WI38 (cell line): ENCODE measurements around the gene MYO9A.

ENCODE experiments used
- H3K4me3 ChIP-seq: 2 replicates; pipeline ENCODE4 v1.5.1; 2011; ENCODE audit warnings: low read depth, mild to moderate bottlenecking, control low read depth, low read length
- CTCF ChIP-seq: IDR thresholded peaks from 2 replicates; pipeline ENCODE4 v1.5.1; 2012; ENCODE audit warnings: low read depth, mild to moderate bottlenecking, control low read depth, low read length

MYO9A gene

GRCh38 chr15:72117486-72118016 is 399 bp downstream of the MYO9A start:
- H3K4me3 ChIP-seq = peak overlapping the region; percentile 91
- no peak for TF ChIP-seq CTCF

- TF ChIP-seq CTCF = no peak
Observed at GRCh38 chr15:72116731-72117485, 1.0 kb downstream of the MYO9A start.

DNA sequence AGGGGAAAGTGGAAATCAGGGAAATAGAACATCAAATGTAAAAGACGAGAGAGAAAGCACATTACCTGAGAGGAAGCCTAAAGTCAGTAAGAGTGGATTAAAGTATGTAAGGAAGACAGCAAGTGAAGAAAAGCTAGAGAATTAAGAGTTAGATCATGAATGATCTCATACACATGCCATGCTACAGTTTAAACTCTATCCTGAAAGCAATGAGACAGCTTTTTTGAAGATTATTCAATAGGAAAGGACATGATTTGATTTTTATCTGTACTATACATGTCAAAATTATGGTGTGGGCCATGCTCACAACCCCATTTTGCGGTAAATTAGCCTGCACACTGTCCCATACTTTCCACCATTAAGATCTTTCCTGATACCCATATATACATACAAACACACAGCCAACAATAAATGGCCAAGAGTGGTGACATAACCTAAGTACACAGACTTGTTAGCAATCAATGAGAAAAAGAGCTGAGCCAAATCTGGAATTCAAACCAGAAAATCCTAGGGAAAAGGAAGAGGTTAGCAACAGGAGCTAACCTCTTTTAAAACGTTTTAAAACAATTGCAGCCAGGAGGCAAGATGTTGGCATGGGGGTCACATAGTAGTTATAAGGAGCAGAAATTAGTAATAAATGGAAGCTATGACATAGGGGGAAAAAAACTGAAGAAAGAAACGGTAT is 4.5 kb downstream of the MYO9A start:
- no peak for TF ChIP-seq CTCF

More at GRCh38 chr15:72116731-72117485, 1.0 kb downstream of the MYO9A start:
- H3K4me3 ChIP-seq = peak overlapping the region; percentile 91

DNA sequence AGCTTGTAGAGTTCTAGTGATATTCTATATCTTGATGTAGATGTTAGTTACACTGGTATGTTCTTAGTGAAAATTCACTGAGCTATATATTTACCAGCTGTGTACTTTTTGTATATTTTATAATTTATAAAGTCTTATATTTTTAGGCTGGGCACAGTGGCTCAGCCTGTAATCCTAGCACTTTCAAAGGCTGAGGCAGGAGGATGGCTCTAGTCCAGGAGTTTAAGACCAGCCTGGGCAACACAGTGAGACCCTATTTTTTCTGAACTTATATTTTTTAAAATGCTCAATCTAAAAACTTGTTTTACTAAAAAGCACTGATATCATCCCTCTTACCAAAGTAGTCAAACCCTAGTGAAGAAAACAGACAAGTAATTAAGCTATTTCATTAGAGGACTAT is 5.1 kb downstream of the MYO9A start:
- no peak overlapping the region for H3K4me3 ChIP-seq
- no peak for TF ChIP-seq CTCF

More for the DNA sequence above, 4.5 kb downstream of the MYO9A start:
- H3K4me3 ChIP-seq = no peak overlapping the region

- H3K4me3 ChIP-seq = no peak overlapping the region
- no peak for TF ChIP-seq CTCF
Observed at GRCh38 chr15:72112116-72112515, 5.8 kb downstream of the MYO9A start.

DNA sequence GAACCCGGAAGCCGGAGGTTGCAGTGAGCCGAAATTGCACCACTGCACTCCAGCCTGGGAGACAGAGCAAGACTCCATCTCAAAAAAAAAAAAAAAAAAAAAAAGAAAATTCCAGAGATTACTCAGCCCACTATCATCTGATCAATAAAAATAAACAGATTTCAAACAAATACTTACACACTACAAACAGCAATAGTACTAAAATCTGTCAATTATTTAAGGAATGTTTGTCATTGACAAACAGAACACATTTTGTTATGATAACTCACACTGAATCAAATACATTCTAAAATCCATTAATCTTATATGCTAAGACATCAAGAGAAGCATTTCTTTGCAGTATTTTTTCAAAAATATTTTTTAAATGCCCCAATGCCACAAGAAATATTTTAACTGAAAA is 7.6 kb downstream of the MYO9A start:
- no peak for TF ChIP-seq CTCF
- no peak overlapping the region for H3K4me3 ChIP-seq

DNA sequence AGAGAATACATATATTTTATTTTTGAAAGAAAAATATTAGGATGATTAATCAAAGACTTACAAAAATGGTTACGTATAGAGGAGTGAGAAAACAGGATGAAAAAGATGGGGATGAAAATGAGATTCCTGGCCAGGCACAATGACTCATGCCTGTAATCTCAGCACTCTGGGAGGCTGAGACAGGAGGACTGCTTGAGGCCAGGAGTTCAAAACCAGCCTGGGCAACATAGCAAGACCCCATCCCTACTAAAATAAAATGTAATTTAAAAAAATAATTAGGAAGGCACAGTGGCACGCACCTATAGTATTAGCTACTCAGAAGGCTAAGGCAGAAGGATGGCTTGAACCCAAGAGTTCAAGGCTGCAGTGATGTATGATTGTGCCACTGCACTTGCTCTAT is 11.9 kb downstream of the MYO9A start:
- no peak for TF ChIP-seq CTCF
- H3K4me3 ChIP-seq = no peak overlapping the region
